SJCRH30 (cell line): ENCODE data around the gene ATF7. TPM values are rescaled to one million over a fixed set of nuclear protein-coding genes. Genes with fewer than 3 reads are reported as not detected.
"Not testable (repeated sequence)": the region's sequence is repeated elsewhere in the genome, so short reads cannot be mapped to it uniquely, and the experiment has no call there.

ENCODE experiments used
- DNase-seq, 2 experiments: peaks; one replicate each; pipeline ENCODE4 v3.0.0-alpha.2; 2015 to 2020
- H3K27ac ChIP-seq: fragments of 250-450 bp; sonication (Bioruptor Pico); 2 replicates; pipeline ENCODE4 v1.5.1; 2020; ENCODE audit warnings: mild to moderate bottlenecking, moderate library complexity
- H3K27me3 ChIP-seq: fragments of 250-450 bp; sonication (Bioruptor Pico); 2 replicates; pipeline ENCODE4 v1.5.1; 2020; ENCODE audit warnings: mild to moderate bottlenecking, moderate library complexity
- H3K36me3 ChIP-seq: fragments of 250-450 bp; sonication (Bioruptor Pico); 2 replicates; pipeline ENCODE4 v1.5.1; 2020; ENCODE audit warnings: mild to moderate bottlenecking, moderate library complexity
- H3K4me1 ChIP-seq: fragments of 250-450 bp; sonication (Bioruptor Pico); 2 replicates; pipeline ENCODE4 v1.5.1; 2020; ENCODE audit warnings: mild to moderate bottlenecking, moderate library complexity
- H3K4me3 ChIP-seq: fragments of 250-450 bp; sonication (Bioruptor Pico); 2 replicates; pipeline ENCODE4 v1.5.1; 2020; ENCODE audit warnings: mild to moderate bottlenecking, moderate library complexity
- H3K9me3 ChIP-seq: fragments of 250-450 bp; sonication (Bioruptor Pico); replicated peaks from 2 replicates; pipeline ENCODE4 v1.5.1; 2020; ENCODE audit warnings: mild to moderate bottlenecking, moderate library complexity
- total RNA-seq: library from RNA; depleted of rRNA; stranded (reverse); fragments of >200 nt; shearing (Covaris generic); gene quantifications from 2 replicates; pipeline ENCODE4 v1.2.3, GENCODE V29; 2014

The ATF7 gene
- total RNA-seq, 1 experiment from 2014 or later: 13.3 TPM

GRCh38 chr12:53492830-53493609 lies 133.2 kb downstream of the ATF7 start:
- Histone ChIP-seq H3K4me3 (peak overlapping the region; percentile 55), H3K9me3 (no peaks in the 10 kb centered on the region), H3K27me3 (no peaks in the 10 kb centered on the region), H3K36me3 (no peaks in the 10 kb centered on the region), H3K27ac (peak overlapping the region; percentile 38; the same call in 1 of the 2 replicates), H3K4me1 (peaks cover 17% of the 10 kb centered on the region)
- peak; percentile 92 to 93 for DNase-seq

GRCh38 chr12:53492188-53492587 lies 134.0 kb downstream of the ATF7 start:
- no peaks in the 10 kb centered on the region for H3K36me3 ChIP-seq
- DNase-seq: no peak
- H3K9me3 ChIP-seq: no peaks in the 10 kb centered on the region
- H3K27ac ChIP-seq: peak overlapping the region; percentile 1; the same call in 1 of the 2 replicates
- peak overlapping the region; percentile 55 for H3K4me3 ChIP-seq
- H3K4me1 ChIP-seq: peaks cover 17% of the 10 kb centered on the region
- no peaks in the 10 kb centered on the region for H3K27me3 ChIP-seq

GRCh38 chr12:53489242-53489864 lies 136.8 kb downstream of the ATF7 start:
- no peak overlapping the region for H3K4me3 ChIP-seq
- no peak overlapping the region for H3K27ac ChIP-seq
- no peak for DNase-seq
- H3K9me3 ChIP-seq: no peaks in the 10 kb centered on the region
- 0 out of 2 replicates have a peak, but pooled peaks cover 4% of the 10 kb centered on the region for H3K4me1 ChIP-seq
- no peaks in the 10 kb centered on the region for H3K27me3 ChIP-seq
- H3K36me3 ChIP-seq: peaks cover 3% of the 10 kb centered on the region; the same call in 1 of the 2 replicates

GRCh38 chr12:53486736-53487487 lies 139.3 kb downstream of the ATF7 start:
- Histone ChIP-seq H3K4me3 (no peak overlapping the region), H3K27me3 (no peaks in the 10 kb centered on the region), H3K36me3 (peaks cover 22% of the 10 kb centered on the region), H3K9me3 (no peaks in the 10 kb centered on the region), H3K27ac (no peak overlapping the region), H3K4me1 (no peaks in the 10 kb centered on the region)
- DNase-seq: no peak

GRCh38 chr12:53485955-53486735 lies 140.0 kb downstream of the ATF7 start:
- H3K4me1 ChIP-seq: no peaks in the 10 kb centered on the region
- no peak overlapping the region for H3K27ac ChIP-seq
- H3K27me3 ChIP-seq: no peaks in the 10 kb centered on the region
- H3K4me3 ChIP-seq: no peak overlapping the region
- DNase-seq: no peak
- H3K36me3 ChIP-seq: peaks cover 29% of the 10 kb centered on the region
- no peaks in the 10 kb centered on the region for H3K9me3 ChIP-seq

- no peak overlapping the region for H3K27ac ChIP-seq
- H3K36me3 ChIP-seq: peaks cover 40% of the 10 kb centered on the region
- no peaks in the 10 kb centered on the region for H3K4me1 ChIP-seq
- no peaks in the 10 kb centered on the region for H3K27me3 ChIP-seq
- no peak overlapping the region for H3K4me3 ChIP-seq
- no peak for DNase-seq
- H3K9me3 ChIP-seq: no peaks in the 10 kb centered on the region
These were observed 141.3 kb downstream of the ATF7 start for GRCh38 chr12:53484686-53485575.

- no peak for DNase-seq
- Histone ChIP-seq H3K27me3 (no peaks in the 10 kb centered on the region), H3K9me3 (no peaks in the 10 kb centered on the region), H3K27ac (no peak overlapping the region), H3K4me3 (no peak overlapping the region), H3K4me1 (no peaks in the 10 kb centered on the region), H3K36me3 (peaks cover 48% of the 10 kb centered on the region)
These were observed 142.2 kb downstream of the ATF7 start for GRCh38 chr12:53483979-53484377.

GRCh38 chr12:53483225-53483978 lies 142.8 kb downstream of the ATF7 start:
- peaks cover 53% of the 10 kb centered on the region for H3K36me3 ChIP-seq
- no peaks in the 10 kb centered on the region for H3K9me3 ChIP-seq
- H3K27ac ChIP-seq: no peak overlapping the region
- no peaks in the 10 kb centered on the region for H3K4me1 ChIP-seq
- no peaks in the 10 kb centered on the region for H3K27me3 ChIP-seq
- DNase-seq: peak in 1 of 2 experiments; percentile 29
- no peak overlapping the region for H3K4me3 ChIP-seq

GRCh38 chr12:53482626-53483168 lies 143.5 kb downstream of the ATF7 start:
- DNase-seq: no peak

GRCh38 chr12:53481939-53482586 lies 144.1 kb downstream of the ATF7 start:
- no peak overlapping the region; the same call in 1 of the 2 replicates for H3K27ac ChIP-seq
- peaks cover 67% of the 10 kb centered on the region for H3K36me3 ChIP-seq
- no peak overlapping the region for H3K4me3 ChIP-seq
- H3K27me3 ChIP-seq: no peaks in the 10 kb centered on the region
- H3K9me3 ChIP-seq: no peaks in the 10 kb centered on the region
- no peak for DNase-seq
- no peaks in the 10 kb centered on the region for H3K4me1 ChIP-seq

More at GRCh38 chr12:53482626-53483168, 143.5 kb downstream of the ATF7 start:
- Histone ChIP-seq H3K27ac (no peak overlapping the region), H3K36me3 (peaks cover 60% of the 10 kb centered on the region), H3K4me3 (no peak overlapping the region), H3K9me3 (no peaks in the 10 kb centered on the region), H3K4me1 (no peaks in the 10 kb centered on the region), H3K27me3 (no peaks in the 10 kb centered on the region)

- DNase-seq, H3K4me1 ChIP-seq, H3K4me3 ChIP-seq, H3K27ac ChIP-seq, H3K9me3 ChIP-seq, H3K27me3 ChIP-seq: not testable (repeated sequence)
- peaks cover 73% of the 10 kb centered on the region for H3K36me3 ChIP-seq
These were observed 144.7 kb downstream of the ATF7 start for GRCh38 chr12:53481458-53481857.
